Kasumi-1 (cell line): Measurements from ENCODE around the gene TMEM80.
"Not testable (repeated sequence)": the region's sequence is repeated elsewhere in the genome, so short reads cannot be mapped to it uniquely, and the experiment has no call there.

ENCODE experiments used
- DNase-seq, 2 experiments: peaks; one replicate each; lab custom pipeline; 2025; lab: John Stamatoyannopoulos, UW

Gene TMEM80

DNA sequence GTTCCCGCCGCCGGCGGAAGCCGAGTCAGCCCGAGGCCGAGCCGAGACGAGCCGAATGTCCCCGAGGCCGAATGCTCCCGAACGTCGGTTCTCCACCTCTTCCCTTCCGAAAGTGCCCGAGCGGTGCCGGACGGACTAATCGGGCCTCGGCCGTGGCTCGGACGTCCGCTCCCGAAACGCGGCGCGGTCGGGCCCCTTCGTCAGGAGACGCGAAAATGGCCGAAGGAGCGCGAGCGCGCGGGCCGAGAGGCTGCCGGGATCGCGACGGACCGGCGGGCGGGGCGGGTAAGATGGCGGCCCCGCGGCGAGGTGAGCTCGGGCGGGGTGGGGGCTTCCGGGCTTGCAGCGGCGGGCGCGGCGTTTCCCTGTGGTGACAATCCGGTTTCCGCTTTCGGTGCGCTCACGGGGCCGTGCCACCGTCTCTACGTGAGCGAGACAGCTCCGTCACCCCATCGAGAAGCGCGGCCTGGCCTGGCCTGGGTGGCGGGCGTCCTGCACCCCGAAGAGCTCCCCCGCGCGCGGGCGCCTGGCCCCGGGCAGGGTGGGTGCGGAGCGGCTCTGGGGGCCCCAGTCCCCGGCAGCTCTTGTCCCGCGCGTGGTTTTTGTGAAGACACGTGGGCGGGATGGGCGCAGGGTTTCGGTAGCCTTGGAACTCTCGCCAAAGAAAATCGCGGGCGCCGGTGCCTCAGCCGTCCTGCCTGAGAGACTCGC, at the start of gene TMEM80:
Gene TMEM80, plus strand, starts transcription at position 279 of the 711 bp plus-strand sequence. Its CDS starts 12 bp downstream, at position 291.
- DNase-seq, result peak; percentile 98 to 99

DNA sequence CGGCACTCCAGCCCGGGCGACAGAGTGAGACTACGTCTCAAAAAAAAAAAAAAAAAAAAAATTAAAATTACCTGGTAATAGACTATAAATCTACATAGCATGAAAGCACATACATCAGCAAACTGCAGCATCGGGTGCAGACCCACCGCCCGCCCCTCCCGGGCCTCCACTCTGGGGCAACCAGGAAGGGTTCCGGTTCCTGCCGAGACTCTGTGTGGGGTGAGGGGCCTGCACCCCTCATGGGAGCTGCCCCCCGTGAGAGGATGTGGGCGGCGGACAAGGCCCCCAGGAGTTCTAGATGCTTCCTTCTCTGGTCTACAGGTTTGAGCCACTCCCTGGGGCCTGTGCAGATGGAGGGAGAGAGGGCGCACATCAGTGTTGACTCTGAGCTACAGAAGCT, 49.4 kb upstream of the TMEM80 start:
- no peak for DNase-seq

DNA sequence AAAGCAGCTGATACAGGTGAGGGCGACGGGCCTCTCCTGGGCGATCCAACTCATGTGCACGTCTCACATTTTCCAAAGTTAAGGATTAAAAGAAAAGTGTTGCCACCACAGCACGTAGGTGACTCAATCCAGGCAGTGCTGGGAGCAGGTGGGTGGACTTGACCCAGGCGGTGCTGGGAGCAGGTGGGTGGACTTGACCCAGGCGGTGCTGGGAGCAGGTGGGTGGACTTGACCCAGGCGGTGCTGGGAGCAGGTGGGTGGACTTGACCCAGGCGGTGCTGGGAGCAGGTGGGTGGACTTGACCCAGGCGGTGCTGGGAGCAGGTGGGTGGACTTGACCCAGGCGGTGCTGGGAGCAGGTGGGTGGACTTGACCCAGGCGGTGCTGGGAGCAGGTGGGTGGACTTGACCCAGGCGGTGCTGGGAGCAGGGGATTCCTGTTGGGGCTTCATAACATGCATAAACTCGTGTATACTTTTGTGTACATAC, 47.9 kb upstream of the TMEM80 start:
- not testable (repeated sequence) for DNase-seq

DNA sequence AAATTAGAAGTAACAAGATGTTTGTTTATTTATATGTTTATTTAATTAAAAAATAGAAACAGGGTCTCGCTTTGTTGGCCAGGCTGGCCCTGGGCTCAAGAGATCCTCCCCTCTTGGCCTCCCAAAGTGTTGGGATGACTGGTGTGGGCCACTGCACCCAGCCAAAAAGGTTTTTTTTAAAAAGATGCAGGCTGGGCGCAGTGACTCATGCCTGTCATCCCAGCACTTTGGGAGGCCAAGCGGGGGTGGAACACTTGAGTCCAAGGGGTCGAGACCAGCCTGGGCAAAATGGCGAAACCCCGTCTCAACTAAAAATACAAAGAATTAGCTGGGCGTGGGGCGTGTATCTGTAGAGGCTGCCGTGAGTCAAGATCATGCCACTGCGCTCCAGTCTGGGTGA, 45.1 kb upstream of the TMEM80 start:
- no peak for DNase-seq

DNA sequence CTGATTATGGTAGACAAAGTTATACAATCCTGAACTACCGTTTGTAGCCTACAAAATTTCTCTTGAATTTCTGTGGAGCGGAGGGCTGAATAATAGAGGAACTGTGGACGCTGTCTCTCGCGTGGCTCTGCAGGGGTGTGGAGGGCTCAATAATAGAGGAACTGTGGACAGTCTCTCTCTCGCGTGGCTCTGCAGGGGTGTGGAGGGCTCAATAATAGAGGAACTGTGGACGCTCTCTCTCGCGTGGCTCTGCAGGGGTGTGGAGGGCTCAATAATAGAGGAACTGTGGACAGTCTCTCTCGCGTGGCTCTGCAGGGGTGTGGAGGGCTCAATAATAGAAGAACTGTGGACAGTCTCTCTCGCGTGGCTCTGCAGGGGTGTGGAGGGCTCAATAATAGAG, 42.5 kb upstream of the TMEM80 start:
- DNase-seq, result peak; percentile 17 to 18

DNA sequence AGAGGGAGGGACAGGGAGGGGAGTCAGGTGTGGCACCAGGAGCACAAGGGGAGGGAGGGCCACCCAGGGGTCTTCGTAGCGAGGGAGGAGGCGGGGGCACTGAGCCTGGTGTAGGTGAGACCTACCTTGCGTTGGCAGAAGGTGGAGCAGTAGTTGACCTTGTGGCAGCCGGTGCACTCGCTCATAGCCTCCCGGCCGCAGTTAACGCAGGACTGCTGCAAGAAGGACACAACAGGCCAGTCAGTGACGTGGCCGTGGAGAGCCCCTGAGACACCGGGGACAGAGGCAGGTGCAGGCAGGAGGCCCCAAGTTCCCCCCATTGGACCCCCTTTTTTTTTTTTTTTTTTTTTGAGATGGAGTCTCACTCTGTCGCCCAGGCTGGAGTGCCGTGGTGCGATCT, 41.8 kb upstream of the TMEM80 start:
- DNase-seq, result no peak

DNA sequence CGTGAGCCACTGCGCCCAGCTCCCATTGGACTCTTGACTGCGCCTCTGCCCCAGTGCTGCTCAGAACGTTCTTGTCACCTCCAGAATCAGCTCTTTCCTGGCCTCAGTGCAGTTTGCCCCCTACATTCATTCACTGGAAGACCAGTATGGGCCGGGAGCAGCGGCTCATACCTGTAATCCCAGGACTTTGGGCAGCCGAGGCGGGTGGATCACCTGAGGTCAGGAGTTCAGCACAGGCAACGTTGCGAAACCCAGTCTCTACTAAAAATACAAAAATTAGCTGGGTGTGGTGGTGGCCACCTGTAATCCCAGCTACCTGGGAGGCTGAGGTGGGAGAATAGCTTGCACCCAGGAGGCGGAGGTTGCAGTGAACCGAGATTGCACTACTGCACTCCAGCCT, 41.2 kb upstream of the TMEM80 start:
- DNase-seq, result not testable (repeated sequence)

DNA sequence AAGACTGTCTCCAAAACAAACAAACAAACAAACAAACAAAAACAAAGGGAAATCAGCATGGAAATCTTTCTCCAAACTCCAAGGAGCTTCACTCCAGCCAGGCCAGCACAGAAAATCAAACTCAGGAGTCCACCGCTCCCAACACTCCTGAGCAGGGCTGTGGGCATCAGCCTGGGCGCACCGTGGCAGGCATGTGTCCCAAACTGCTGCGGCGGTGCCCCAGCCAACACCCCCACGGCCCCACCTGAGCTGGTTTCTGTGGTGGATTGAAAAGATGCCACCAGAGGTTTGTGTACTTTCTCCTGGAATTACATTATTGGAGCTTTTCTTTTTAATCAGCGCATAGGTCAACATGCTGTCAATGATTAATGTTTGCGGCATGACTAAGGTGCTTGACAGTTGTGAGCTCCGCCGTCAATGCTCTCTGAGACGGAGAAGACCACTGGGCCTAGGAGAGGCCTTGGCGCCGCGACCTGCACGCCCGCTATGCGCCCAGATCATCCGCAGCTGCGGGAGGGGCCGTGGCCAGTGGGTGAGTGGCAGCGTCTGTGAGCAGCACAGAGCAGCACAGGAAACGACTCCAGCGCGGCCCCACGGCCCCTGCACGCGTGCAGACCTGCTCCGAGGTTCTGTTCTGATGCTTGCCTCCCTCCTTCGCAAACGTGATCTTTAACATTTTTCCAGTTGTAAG, 40.4 kb upstream of the TMEM80 start:
- DNase-seq, result no peak

DNA sequence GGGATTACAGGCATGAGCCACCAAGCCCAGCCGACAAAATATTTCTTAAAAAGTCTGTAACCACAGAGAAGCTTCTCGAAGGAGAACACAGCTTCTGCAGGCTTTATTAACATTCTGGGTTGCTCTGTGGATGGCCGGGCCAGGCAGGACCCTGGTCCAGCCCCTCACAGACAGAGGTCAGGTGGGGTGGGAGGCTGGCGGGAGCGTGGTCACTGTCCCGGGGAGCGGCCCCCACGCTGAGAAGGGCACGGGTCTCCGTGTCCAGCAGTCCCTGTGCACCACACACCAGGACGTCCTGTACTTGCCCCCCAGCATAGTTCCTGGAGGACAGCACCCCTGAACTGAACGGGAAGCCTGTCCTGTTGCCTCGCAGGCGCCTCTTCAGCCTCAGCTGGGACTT, 39.2 kb upstream of the TMEM80 start:
- no peak for DNase-seq

DNA sequence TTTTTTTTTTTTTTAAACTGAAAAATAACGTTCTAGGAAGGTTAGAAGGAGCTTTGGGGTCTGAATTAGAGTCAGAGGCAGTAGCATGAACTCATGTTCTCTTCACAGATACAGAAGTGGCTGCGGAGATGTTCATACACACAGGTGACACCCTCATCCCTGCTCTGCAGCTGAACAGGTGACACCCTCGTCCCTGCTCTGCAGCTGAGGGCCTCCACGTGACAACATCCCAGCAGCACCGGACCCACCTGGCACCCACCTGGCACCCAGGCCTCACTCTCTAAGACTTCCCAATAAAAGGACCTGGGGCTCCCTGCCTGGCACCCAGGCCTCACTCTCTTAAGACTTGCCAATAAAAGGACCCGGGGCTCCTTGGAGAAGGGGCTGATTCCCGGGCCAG, 38.8 kb upstream of the TMEM80 start:
- no peak for DNase-seq

DNA sequence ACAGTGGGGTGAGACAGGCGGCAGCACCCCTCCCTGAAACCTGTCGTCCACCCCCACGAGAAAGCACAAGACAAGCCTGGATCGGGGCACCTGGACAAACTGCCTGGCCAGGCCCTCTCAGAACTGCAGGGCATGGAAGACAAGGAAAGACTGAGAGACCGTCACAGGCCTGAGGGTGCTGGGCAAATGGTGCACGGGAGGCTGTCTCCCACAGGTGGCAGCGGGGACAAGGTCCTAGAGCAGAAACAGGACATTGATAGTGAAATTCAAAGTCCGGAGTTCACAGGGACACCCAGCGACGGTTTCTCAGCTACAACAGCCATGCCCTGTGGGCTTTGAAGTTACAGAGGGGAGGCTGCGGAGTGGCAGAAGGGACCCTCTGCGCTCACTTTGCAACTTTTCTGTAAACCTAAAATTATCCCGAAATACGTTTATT, 37.9 kb upstream of the TMEM80 start:
- no peak for DNase-seq

DNA sequence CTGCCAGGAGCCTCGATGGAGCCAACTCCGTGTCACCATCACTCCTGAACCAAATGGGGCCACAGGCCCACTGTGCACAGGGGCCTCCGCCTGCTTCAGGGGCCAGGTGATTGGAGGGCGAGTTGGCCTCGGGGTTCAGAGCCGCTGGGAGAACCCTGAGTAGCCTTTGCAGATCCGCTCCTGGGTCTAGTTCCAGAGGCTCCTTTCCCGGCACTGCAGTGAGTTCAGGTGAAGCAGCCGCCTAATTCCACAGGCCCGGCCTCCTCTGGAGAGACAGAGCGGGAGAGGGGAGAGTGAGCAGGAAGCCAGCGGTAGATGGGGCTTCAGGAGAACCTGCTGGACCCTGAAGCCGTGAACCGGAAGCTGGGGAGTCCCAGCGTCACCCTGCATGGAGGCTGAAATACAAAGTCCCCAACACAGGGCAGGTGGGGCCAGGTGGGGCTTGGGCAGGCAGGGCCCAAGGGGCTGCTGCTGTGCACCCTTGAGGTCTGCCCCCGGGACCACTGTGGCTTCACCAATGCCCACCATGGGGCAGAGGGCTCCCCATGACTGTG, 36.0 kb upstream of the TMEM80 start:
- no peak for DNase-seq

DNA sequence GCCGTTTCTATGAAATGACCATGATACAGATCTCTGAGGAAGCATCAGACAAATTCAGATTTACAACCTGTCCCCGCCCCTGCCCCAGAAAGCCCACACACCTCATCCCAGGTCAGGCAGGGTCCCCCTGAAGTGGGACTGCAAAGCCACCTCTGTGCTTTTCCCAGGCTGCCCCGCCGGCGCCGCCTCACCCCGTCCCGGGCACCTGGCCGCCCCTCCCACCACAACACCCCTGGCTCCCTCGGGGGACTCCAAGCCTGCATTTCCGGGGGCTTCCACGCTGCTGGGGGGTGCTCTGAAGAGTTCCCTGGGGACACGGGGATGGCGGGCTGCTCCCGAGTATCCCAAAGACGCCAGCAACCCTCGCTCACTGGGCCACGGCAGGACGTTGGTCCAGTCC, 35.3 kb upstream of the TMEM80 start:
- DNase-seq, result no peak

DNA sequence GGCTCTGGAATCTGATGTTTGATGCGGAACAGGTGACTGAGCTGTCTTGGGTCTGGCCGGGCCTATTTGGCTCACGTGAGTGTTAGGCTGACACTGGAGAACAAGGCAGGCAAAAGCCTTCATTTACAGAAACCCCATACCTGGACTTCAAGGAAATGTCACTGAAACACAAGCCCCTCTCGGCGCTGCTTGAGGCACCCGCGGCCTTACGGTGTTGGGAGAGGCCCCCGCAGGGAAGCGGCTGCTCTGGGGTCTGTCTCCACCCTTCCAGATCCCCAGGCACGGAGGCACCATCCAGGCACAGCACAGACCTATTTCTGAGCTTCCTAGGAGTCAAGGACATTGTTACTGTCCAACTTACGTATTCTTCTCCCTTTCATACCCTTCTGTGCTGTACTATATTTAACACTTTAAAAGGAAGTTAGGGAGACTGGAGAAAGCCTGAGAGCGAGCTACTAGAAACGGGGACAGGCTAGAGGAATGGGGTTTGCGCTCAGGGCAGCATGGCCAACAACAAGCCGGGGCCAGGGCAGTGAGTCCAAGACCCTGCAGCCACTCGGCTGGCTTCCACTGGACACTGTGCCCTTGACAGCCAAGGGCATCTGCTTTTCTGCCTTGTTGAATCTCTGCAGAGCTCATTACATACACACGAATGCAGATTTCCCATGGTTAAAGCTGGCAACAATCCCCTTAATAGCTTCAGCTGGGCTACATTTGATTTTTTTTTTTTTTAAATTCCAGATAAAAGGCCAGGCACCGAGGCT, 34.8 kb upstream of the TMEM80 start:
- no peak for DNase-seq

DNA sequence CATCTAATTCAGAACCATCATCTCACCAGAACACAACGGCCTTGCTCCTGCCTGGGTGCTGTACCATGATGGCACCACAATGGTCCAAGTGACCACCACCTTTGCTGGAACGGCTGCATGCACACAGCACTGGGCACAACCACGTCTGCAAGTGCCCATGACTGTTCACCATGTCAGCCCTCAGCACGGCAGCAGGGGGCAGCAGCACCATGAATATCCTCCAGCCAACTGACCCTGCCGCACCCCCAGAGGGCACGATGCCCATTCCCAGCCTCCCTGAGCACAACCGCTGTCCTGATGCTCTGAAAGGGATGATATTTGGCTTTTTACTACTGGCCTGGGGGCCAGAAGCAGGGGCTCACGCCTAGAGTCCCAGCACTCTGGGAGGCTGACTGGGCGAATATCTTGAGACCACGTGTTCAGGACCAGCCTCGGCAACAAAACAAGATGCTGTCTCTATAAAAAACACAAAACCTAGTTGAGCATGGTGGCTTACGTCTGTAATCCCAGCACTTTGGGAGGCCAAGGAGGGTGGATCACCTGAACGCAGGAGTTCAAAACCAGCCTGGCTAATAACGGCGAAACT, 32.8 kb upstream of the TMEM80 start:
- peak; percentile 47 to 57 for DNase-seq

DNA sequence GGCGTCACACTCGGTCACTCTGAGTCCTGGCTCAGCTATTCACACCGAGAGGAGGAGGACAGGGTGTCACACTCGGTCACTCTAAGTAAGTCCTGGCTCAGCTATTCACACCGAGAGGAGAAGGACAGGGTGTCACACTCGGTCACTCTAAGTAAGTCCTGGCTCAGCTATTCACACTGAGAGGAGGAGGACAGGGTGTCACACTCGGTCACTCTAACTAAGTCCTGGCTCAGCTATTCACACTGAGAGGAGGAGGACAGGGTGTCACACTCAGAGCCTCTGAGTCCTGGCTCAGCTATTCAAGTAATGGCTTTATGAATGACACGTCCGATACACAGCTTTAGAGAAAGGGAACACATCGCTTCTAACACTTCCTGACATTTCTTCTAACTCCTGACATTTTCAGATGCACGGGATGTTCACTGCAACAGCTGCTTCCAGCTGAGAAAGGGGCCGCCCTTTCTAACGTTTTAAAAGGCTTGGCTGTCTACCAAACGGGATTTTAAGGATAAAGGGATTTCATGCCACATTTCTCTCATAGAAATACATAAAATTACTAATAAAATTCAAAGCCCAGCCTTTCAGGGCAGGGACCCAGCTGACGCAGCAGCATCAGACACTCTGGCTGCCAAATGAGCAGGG, 30.4 kb upstream of the TMEM80 start:
- no peak for DNase-seq

DNA sequence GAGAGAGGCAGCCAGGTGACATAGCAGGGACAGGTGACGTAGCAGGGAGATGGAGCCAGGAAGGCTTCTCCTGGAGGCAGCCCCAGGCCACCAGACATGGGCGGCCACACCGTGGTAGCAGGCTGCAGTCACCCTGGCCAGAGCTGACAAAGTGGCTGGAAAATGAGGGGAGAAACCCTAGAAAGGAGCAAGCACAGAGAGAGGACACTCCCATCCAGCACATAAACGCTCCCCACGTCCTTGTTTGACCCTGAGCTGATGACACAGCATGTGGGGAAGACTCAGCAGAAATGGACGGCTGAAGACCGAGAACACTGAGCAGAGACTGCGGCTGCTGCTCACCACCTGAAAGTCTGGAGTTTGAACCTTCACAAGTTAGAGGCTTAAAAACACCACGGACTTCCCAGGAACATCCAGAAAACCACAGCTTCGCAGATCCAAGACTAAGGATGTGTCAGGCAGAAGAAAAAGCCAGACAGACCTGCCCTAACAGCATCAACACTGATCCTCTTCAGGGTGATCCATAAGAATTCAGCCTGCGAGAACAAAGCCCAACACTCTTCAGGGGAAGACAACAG, 29.8 kb upstream of the TMEM80 start:
- DNase-seq, result no peak

DNA sequence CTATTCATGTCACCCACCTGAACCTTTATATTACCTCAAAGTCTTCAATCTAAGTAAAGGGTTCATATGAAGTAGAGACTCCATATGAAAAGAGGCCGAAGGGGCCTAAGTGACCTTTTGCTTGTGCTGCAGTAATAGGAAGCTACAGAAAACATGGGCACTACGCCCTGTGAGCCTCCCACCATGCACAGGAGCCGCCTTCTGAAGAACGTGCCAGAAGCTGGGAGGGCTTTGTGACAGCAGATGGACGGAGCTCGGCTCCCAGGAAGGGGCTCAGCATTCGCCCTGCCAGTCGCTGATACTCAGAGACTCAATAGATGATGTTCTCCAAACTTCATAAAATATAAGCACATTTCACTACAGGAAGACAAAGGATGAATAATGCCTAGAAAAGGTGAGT, 21.8 kb upstream of the TMEM80 start:
- no peak for DNase-seq

DNA sequence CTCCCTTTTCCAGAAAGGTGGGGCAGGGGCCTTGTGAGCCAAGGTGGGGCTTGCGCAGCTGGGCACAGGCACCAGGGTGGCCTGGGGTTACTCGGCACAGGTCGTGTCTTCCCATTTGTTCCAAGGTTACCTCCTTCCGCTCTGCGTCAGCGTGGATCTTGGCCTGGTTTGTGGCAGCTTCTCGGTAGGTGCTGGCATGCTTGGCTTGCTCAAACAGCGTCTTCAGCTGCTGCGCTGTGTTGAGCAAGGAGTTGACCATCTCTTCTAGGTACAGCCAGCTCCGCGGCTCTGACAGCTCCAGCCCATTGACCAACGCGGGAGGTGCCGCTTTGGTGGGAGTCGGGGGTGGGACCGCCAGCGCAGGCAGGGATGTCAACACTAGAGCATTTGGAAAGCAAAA, 21.2 kb upstream of the TMEM80 start:
- DNase-seq, result no peak

DNA sequence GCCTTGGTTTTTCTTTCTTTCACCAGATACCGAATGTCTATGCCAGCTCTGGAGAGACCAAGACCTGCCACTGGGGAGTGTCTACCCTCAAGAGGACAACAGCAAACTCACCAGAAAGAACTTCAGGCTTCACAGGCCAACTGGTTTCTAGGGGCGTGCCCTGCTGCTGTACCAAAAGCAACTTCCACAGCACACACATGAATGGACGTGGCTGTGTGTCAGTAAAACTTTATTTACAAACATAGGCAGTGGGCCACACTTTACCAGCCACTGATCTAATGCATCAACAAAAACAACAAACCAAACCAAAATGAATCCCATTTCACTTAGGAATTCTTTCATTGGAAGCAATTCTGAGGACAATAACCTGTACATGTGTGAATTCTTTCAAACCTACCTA, 17.3 kb upstream of the TMEM80 start:
- no peak for DNase-seq
